RKO (cell line): ENCODE measurements around the gene FCRL2.

Experiments
- DNase-seq: peaks from one replicate; pipeline ENCODE4 v3.0.0-alpha.2; 2016; ENCODE audit warnings: low spot score

FCRL2 gene, protein sequence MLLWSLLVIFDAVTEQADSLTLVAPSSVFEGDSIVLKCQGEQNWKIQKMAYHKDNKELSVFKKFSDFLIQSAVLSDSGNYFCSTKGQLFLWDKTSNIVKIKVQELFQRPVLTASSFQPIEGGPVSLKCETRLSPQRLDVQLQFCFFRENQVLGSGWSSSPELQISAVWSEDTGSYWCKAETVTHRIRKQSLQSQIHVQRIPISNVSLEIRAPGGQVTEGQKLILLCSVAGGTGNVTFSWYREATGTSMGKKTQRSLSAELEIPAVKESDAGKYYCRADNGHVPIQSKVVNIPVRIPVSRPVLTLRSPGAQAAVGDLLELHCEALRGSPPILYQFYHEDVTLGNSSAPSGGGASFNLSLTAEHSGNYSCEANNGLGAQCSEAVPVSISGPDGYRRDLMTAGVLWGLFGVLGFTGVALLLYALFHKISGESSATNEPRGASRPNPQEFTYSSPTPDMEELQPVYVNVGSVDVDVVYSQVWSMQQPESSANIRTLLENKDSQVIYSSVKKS

GRCh38 chr1:157776971-157777391, at the start of gene FCRL2:
Gene FCRL2, minus strand, starts transcription at chr1:157777132. Its CDS starts 59 bp downstream, at chr1:157777073.
- no peak for DNase-seq

DNA sequence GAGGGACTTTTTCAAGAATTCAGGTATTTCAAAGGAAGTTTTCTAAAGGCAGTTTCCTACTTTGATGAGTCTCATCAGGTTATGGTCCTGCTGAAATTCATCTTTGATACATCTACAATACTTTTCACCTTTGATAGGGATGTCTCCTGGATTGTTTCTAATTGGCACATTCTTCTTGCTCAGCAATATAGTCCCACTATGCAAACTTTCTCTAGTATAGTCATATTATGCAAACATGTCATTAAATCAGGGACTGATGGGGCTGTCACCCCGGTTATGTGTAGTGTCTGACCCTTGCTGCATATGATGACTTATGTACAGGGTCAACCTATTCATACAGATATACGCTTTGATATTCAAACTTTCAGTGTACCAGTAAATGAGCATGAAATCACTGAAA, 43.4 kb upstream of the FCRL2 start:
- DNase-seq: no peak

GRCh38 chr1:157819896-157820295, 43.0 kb upstream of the FCRL2 start, which contains the start of gene FCRL1:
Gene FCRL1, minus strand, starts transcription at chr1:157820120. Its CDS starts 83 bp downstream, at chr1:157820037.
- DNase-seq: no peak

- DNase-seq: no peak
Measured at GRCh38 chr1:157819215-157819614, 42.3 kb upstream of the FCRL2 start.

GRCh38 chr1:157813269-157813668, 36.3 kb upstream of the FCRL2 start:
- DNase-seq: no peak

DNA sequence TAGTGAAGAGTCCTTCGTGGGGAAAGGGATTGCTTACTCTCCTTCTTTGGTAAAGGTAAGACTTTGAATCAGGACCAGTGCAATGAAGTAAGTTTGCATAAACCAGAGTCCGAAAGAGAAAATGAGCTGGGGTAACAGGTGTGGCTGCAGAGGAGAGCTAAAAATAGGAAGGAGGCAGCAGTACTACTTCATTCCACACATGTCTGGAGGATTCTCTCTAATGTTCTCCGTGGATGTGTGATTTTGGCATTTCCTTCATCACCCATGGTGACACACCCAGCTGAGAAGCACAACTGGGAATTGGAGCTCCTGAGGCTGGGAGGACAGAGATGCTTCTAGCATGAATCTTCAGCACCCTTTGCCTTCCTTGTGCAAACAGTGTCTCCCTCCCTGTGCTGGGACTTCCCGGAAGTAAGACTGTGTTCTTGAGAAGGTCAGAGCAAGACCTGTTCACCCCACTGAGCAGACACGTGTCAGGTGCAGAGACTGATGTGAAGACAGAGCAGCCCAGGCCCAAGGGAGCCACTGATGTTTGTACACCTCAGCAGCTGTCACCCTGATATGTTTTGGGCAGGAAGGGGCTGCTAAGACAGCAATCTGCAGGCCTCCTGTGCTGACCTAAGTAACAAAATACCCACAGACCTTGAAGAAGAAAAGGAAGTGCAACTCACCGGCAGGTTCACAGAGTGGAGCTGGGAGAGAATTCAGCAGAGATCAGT, 29.7 kb upstream of the FCRL2 start:
- no peak for DNase-seq

GRCh38 chr1:157803851-157804250, 26.9 kb upstream of the FCRL2 start:
- DNase-seq: no peak

- no peak for DNase-seq
Measured at GRCh38 chr1:157799996-157800395, 23.1 kb upstream of the FCRL2 start.

DNA sequence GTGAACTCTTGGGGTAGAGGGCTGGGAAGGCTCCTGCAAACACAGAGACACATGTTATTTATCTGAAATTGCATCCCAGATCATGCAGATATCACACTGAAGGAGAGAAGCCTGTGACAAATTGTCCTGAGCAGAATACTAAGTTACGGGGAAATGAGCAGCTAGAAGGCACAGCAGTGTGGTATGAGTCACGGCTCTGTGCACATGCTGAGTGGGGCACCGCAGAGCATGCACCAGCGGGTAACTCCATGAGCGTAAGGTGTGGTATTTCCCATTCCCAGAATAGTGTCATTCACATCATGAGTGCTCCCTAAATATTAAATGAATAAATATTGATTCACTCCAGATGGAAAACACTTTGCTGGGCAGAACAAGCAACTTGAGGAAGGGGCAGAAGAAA, 21.3 kb upstream of the FCRL2 start:
- DNase-seq: peak; percentile 45

- DNase-seq: no peak
Measured at GRCh38 chr1:157785248-157785647, 8.3 kb upstream of the FCRL2 start.

- DNase-seq: no peak
Measured at GRCh38 chr1:157784801-157785200, 7.9 kb upstream of the FCRL2 start.

- DNase-seq: no peak
Measured at GRCh38 chr1:157782931-157783330, 6.0 kb upstream of the FCRL2 start.

DNA sequence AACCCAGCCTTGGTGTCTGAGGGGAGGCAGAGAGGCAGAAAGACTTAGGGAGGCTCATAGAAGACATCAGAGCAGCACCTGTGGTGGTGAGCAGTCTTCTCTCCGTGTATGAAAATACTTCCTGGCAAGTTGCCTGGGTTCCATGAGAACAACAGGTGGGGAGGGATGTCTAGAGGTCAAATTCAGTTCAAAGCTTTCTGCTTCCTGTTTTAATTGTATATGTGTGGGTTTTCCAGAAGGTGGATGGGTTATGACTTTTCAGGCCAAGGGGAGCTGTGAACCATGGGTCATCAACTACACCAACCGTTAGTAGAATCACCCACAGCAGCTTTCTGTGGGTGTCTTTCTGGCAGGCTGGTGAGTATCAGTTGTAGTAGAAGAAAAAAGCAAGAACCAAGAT, 4.1 kb upstream of the FCRL2 start:
- no peak for DNase-seq

DNA sequence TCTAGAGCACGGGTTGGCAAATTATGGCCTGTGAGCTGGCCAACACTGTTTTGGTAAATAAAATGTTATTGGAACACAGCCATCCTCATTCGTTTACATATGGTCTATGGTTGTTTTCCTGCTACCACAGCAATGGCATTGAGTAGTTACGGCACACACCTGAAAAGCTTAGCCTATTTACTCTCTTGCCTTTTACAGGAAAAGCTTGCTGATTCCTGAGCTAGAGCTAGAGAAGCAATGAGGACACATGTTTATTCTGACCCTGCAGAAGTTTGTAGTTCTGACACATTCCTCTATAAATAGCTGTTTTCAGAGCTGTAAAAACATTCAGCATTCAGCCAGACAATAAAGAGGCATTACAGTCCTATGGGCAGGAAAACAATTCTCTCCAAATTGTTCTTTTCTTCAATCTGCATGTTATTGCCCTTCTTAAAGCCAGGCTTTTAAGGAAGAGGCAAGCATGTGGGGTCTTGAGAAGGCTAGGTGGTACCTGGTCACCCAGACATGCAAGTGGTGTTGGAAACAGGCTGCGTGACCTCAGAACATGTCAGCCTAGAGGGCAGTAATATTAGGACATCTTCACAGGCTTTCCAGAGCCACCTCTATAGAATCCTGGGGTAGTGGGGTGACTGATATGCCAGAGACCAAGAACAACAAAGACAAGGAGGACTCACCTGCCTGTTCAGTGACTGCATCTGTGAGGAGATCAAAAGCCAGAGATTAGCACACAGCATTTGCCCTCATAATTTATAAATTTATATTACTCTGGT, 1.6 kb downstream of the FCRL2 start:
- no peak for DNase-seq

DNA sequence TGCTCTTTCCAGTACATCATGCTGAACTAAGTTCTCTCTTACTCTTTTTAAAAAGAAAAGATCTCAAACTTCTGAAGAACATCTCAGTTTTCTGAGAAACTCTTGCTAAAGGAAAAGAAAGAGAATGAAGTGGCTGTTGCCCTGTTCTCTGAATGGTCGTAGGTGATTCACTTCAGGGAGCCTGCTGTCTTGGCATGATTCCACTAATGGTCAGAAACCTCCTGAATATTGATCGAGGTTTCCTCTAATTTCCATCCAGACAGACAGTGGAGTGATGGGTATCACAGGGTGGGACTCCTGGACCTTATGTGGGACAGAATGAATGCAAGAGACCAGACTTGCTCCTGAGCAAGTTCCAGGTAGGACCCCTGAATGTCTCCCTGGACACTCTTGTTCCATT, 2.5 kb downstream of the FCRL2 start:
- DNase-seq: no peak

DNA sequence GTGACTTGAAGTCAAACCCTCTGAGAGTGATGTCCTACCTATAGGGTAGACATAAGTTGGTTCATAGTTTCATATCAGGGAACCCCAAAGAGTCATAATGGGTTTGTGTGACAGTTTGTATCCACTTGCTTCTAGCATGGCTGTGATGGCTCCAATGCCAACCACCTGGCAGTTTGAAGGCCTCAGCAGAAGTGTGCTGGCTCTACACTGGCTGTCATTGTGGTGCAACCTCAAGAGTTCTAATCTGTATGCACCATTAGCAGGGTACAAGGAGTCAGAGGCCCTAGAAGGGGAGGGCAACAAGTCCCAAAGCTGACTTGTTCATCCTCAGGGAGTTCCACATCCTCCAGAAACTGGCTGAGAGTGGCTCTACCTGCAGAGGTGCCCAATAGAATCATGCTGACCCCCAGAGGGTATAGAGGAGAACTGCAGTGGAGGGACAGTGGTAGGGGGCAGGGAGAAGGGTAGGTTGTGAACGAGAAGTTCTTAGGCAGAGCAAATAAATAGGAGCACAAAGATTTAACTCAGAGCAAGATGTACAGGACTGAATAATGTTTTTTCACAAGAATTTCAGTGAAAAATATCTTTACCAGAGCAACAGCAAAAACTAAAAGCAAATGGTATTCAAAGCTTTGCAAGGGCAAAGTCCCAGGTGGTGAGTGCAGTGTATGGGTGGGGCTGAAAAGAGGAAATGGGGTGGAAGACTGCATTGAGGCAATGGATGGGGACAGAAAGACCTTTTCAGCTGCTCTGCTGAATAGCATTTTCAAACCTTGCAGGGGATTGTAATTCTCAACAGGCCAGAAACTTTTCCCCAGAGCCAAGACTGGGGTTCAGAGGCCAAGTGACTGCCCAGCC, 3.2 kb downstream of the FCRL2 start:
- no peak for DNase-seq

GRCh38 chr1:157771661-157772425, 5.1 kb downstream of the FCRL2 start:
- DNase-seq: no peak

DNA sequence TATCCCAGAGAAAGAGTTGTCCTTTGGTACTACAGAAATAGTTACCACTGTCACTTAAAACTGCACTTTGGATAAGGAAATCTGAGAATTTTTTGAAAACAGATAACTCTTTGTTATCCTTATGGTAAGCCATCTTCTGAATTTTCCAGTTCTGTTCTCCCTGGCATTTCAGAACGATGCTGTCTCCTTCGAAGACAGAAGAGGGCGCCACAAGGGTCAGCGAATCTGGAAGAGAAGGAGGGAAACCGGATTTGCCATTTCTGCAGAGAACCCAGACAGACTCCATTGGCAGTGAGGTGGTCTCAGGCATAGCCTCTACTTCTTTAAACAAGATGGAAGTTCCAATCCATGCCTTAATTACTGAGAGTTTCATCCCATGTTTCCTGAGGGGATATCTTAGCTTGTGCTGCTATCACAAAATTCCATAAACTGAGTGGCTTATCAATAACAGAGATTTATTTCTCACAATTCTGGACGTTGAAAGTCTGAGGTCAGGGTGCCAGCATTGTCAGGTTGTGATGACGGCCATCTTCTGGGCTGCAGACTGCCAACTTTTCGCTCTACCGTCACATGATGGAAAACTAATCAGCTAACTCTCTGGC, 6.4 kb downstream of the FCRL2 start:
- no peak for DNase-seq

- DNase-seq: no peak
Measured at GRCh38 chr1:157766792-157767191, 10.1 kb downstream of the FCRL2 start.

GRCh38 chr1:157758018-157758417, 18.9 kb downstream of the FCRL2 start:
- DNase-seq: no peak
